PC-3 (cell line): ENCODE results near the gene TRAIP.

ENCODE experiments used
- CTCF ChIP-seq: fragments of 300-600 bp; sonication (generic); conservative IDR thresholded peaks from 2 replicates; pipeline ENCODE4 v1.5.1; 2017; ENCODE audit warnings: antibody characterized with exemption, low read depth, mild to moderate bottlenecking, low read length
- EZH2 ChIP-seq: fragments of 300-600 bp; sonication (generic); IDR thresholded peaks from one replicate; pipeline ENCODE4 v1.6.1; 2017; ENCODE audit warnings: antibody characterized with exemption, mild to moderate bottlenecking, low read length; ENCODE audit not compliant: unreplicated experiment

DNA sequence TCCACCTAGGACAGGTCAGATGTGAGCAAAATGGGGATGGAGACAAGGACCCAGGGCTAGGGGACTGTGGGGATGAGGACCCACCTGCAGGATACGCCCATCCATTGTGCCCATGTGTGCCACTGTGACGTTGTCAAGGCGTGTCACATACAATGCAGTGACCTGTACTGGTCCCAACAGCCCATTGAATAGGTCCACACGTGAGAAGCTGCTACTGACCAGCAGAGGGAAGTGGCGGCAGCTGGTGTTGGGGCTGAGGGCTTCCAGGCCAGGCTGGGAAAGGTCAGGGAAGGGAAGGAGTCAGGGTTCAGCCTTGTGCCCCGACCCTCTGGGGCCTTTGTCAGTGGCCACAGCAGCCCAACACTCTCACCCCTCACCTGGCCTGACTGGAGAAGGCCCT is 42.6 kb upstream of the TRAIP start:
- TF ChIP-seq EZH2 (no peak), CTCF (peak; percentile 19; the same call in 1 of the 2 replicates)
